Prostate gland (tissue), 2 donors: ENCODE measurements around the gene ZNF546. TPM values are rescaled to one million over a fixed set of nuclear protein-coding genes. Genes with fewer than 3 reads are reported as not detected.

Experiments
- DNase-seq: peaks from one replicate; pipeline ENCODE4 v3.0.0-alpha.2; 2019; ENCODE audit warnings: low spot score
- H3K27ac ChIP-seq, 2 donors: fragments of 200-600 bp; sonication (generic); 2 replicates each; pipeline ENCODE4 v1.5.1; 2017 to 2019
- H3K27me3 ChIP-seq: fragments of 200-600 bp; sonication (generic); replicated peaks from 2 replicates; pipeline ENCODE4 v1.5.1; 2019; ENCODE audit not compliant: insufficient read depth
- H3K36me3 ChIP-seq, 2 donors: fragments of 200-600 bp; sonication (generic); 1 replicate in 1 of 2; 2 replicates in 1 of 2; pipeline versions ENCODE4 v1.5.1 to v1.8.1; 2017 to 2019
- H3K4me1 ChIP-seq: fragments of 200-600 bp; sonication (generic); replicated peaks from 2 replicates; pipeline ENCODE4 v1.5.1; 2019
- H3K4me3 ChIP-seq, 2 donors: fragments of 200-600 bp; sonication (generic); 2 replicates each; pipeline ENCODE4 v1.5.1; 2017 to 2019
- H3K9me3 ChIP-seq: fragments of 200-600 bp; sonication (generic); 2 replicates; pipeline ENCODE4 v1.5.1; 2017
- CTCF ChIP-seq, 4 experiments: fragments of 200-600 bp in 2 of 4; fragments of 450-650 bp in 2 of 4; sonication (generic) in 2 of 4; IDR thresholded peaks; 1 replicate in 3 of 4; 2 replicates in 1 of 4; pipeline ENCODE4 v1.5.1; 2016 to 2019; ENCODE audit warnings: antibody characterized with exemption in 4 of 4, mild to moderate bottlenecking in 2 of 4, moderate library complexity in 2 of 4
- POLR2A ChIP-seq: fragments of 450-650 bp; IDR thresholded peaks from one replicate; pipeline ENCODE4 v1.6.1; 2016; ENCODE audit warnings: antibody characterized with exemption, mild to moderate bottlenecking
- POLR2AphosphoS5 ChIP-seq: sonication (generic); formaldehyde crosslinking; IDR thresholded peaks from one replicate; pipeline ENCODE4 v1.6.1; 2017; ENCODE audit warnings: antibody characterized with exemption
- WGBS: methylation state at CpG from one replicate; pipeline ENCODE4 v1.1.5; 2018; 5-methylcytosine and 5-hydroxymethylcytosine counted together
- intact Hi-C: fragments of 100-400 bp; cut with DNase I; formaldehyde crosslinking; loops from one replicate; pipeline ENCODE4 v1.14.2; 2022
- total RNA-seq, 2 donors: library from RNA; depleted of rRNA; stranded (reverse); fragments of >200 nt; gene quantifications; one replicate each; pipeline ENCODE4 v1.1.0, GENCODE V29; 2016

ZNF546 gene
- total RNA-seq, 2 donors from 2014 or later: 4.6 to 10.6 TPM

DNA sequence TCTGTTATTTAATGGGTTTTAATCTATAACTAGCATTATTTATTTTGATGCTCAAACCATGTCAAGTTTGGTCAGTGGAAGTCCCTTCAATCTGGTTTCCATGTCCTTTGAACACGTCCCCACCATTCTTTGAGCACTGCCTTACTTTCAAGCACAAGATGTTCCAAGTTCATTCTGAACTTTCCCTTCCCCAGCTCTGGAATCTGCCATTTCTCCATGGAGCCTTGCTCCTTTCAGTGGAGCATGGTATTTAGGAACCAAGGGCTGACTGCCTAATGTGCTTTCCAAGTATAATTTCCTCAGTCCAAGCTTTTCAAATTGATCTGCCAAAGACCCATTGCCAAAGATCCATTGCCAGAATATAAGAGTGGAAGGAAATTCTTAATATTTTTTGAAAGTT lies 1.1 kb upstream of the ZNF546 start:
- 65% methylated on average over 1 of the region's 1 CpG for WGBS
- no peak overlapping the region for H3K4me3 ChIP-seq
- no peak overlapping the region for H3K27ac ChIP-seq
- H3K27me3 ChIP-seq: no peaks in the 10 kb centered on the region
- no peak for DNase-seq
- no peaks in the 10 kb centered on the region for H3K4me1 ChIP-seq
- intact Hi-C loops: no loop called here
- H3K9me3 ChIP-seq: no peaks in the 10 kb centered on the region
- H3K36me3 ChIP-seq: no peaks in the 10 kb centered on the region
- no peak for TF ChIP-seq POLR2A
- no peak for TF ChIP-seq POLR2AphosphoS5
- TF ChIP-seq CTCF (IDR thresholded peaks at IDR 0.05): no peak

- WGBS: 7% methylated on average over 19 of the region's 19 CpGs
- intact Hi-C loops: no loop called here
Observed at GRCh38 chr19:39996218-39996810, 546 bp upstream of the ZNF546 start.

GRCh38 chr19:39997638-39998216 lies 867 bp downstream of the ZNF546 start:
- no peaks in the 10 kb centered on the region for H3K4me1 ChIP-seq
- intact Hi-C loops: no loop called here
- H3K27ac ChIP-seq: peak overlapping the region; percentile 80 to 81
- TF ChIP-seq POLR2A (no peak), CTCF (IDR thresholded peaks at IDR 0.05) (no peak), POLR2AphosphoS5 (no peak)
- 78% methylated on average over 5 of the region's 5 CpGs for WGBS
- no peak for DNase-seq
- H3K27me3 ChIP-seq: no peaks in the 10 kb centered on the region
- H3K36me3 ChIP-seq: no peaks in the 10 kb centered on the region
- no peaks in the 10 kb centered on the region for H3K9me3 ChIP-seq
- H3K4me3 ChIP-seq: peak overlapping the region; percentile 60 to 70

More at GRCh38 chr19:39996218-39996810, 546 bp upstream of the ZNF546 start:
- no peaks in the 10 kb centered on the region for H3K4me1 ChIP-seq
- no peaks in the 10 kb centered on the region for H3K36me3 ChIP-seq
- no peaks in the 10 kb centered on the region for H3K9me3 ChIP-seq
- H3K4me3 ChIP-seq: peak overlapping the region; percentile 60 to 70
- TF ChIP-seq POLR2AphosphoS5 (no peak), POLR2A (no peak), CTCF (IDR thresholded peaks at IDR 0.05) (no peak)
- no peaks in the 10 kb centered on the region for H3K27me3 ChIP-seq
- no peak for DNase-seq
- peak overlapping the region; percentile 80 to 81 for H3K27ac ChIP-seq

GRCh38 chr19:39998501-39998900 lies 1.6 kb downstream of the ZNF546 start:
- intact Hi-C loops: no loop called here
- Histone ChIP-seq H3K4me1 (no peaks in the 10 kb centered on the region), H3K27me3 (no peaks in the 10 kb centered on the region), H3K9me3 (no peaks in the 10 kb centered on the region), H3K27ac (no peak overlapping the region), H3K36me3 (no peaks in the 10 kb centered on the region), H3K4me3 (no peak overlapping the region)
- WGBS: 92% methylated on average over 4 of the region's 4 CpGs
- TF ChIP-seq POLR2AphosphoS5 (no peak), POLR2A (no peak), CTCF (IDR thresholded peaks at IDR 0.05) (no peak)
- no peak for DNase-seq

GRCh38 chr19:40005691-40006272 lies 8.9 kb downstream of the ZNF546 start:
- Histone ChIP-seq H3K9me3 (no peaks in the 10 kb centered on the region), H3K36me3 (peaks cover 0 to 3% of the 10 kb centered on the region in 2 donors), H3K4me3 (no peak overlapping the region), H3K27ac (no peak overlapping the region), H3K27me3 (no peaks in the 10 kb centered on the region), H3K4me1 (no peaks in the 10 kb centered on the region)
- 89% methylated on average over 4 of the region's 4 CpGs for WGBS
- no peak for DNase-seq
- intact Hi-C loops: no loop called here
- no peak for TF ChIP-seq POLR2AphosphoS5
- no peak for TF ChIP-seq POLR2A
- TF ChIP-seq CTCF (IDR thresholded peaks at IDR 0.05): no peak
